ENCODE measurements around the gene HELZ. TPM values are rescaled to one million over a fixed set of nuclear protein-coding genes. Genes with fewer than 3 reads are reported as not detected.

Gene HELZ
- total and polyA plus RNA-seq, 2 of the 8 experiments (the other 6 are each of a cell fraction or from before 2014, with no cell fraction given) = 10.0 to 48.7 TPM

DNA sequence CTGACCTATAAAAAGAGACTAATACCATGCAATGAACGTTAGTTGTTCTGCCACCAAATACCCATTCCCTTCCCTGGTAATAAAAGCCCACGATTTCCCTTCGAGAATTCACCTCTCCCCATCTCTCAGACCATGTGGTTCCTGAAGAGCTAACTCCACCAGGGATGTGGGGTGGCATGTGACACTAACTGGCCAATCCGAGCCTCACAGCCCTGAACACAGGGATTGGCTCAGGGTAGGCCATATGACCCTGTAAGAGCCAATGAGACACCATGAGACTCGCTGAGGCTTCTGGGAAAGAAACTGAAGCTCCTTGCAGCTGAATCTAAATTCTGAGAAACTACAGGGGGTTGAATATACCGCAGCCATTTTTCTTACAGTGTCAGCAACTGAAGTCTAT, 21.1 kb downstream of the HELZ start:
- Histone ChIP-seq H3K4me2 (ENCODE audit: insufficient read depth in 1 of 2, low read depth in 2 of 2, low read length in 2 of 2) (no peak overlapping the region), H2BK120ac (replicated peaks; ENCODE audit: low read depth, low read length) (no peak overlapping the region), H4K8ac (ENCODE audit: extremely low read depth, insufficient read depth, low read length) (no peak overlapping the region), H3K27me3 (replicated peaks in 1 of 4; ENCODE audit: control insufficient read depth in 3 of 4, extremely low read depth in 1 of 4, insufficient read depth in 3 of 4, low read length in 3 of 4) (no peaks in the 10 kb centered on the region), H3K23me2 (ENCODE audit: low read depth, low read length) (no peaks in the 10 kb centered on the region; the same call in 1 of the 2 replicates), H3K79me1 (ENCODE audit: low read depth, low read length) (peaks cover 5% of the 10 kb centered on the region; the same call in 1 of the 2 replicates), H2BK15ac (ENCODE audit: low read length) (no peak overlapping the region), H2BK5ac (ENCODE audit: low read depth, low read length) (no peak overlapping the region), H2AK5ac (ENCODE audit: low read depth, low read length) (no peak overlapping the region), H2BK20ac (ENCODE audit: low read length) (no peak overlapping the region), H2BK12ac (ENCODE audit: low read depth, low read length) (no peak overlapping the region), H4K20me1 (replicated peaks in 1 of 2; ENCODE audit: control insufficient read depth in 1 of 2, insufficient read depth in 2 of 2, low read length in 2 of 2) (peaks cover 4 to 7% of the 10 kb centered on the region in 2 experiments), H4K5ac (ENCODE audit: insufficient read length, low read depth, low read length) (no peak overlapping the region), H4K91ac (replicated peaks; ENCODE audit: insufficient read length, low read length) (no peak overlapping the region), H3K79me2 (ENCODE audit: control insufficient read depth in 1 of 2, insufficient read depth in 2 of 2, low read length in 2 of 2) (peaks cover 5 to 47% of the 10 kb centered on the region in 2 experiments; a peak in 3 of 4 replicates), H3K4me1 (replicated peaks in 1 of 4; ENCODE audit: control insufficient read depth in 3 of 4, insufficient read depth in 4 of 4, low read length in 3 of 4) (no peaks in the 10 kb centered on the region), H2AFZ (ENCODE audit: low read length) (no peak overlapping the region), H3K27ac (ENCODE audit: low read depth, low read length) (no peak overlapping the region), H3K36me3 (ENCODE audit: control insufficient read depth in 2 of 4, insufficient read depth in 4 of 4, low read length in 3 of 4) (peaks cover 0 to 8% (median 0%) of the 10 kb centered on the region in 4 experiments; a peak in 1 of 8 replicates), H3K9me3 (ENCODE audit: insufficient read depth in 2 of 2, low read depth in 1 of 2, low read length in 1 of 2) (no peaks in the 10 kb centered on the region), H3K4me3 (ENCODE audit: extremely low read depth in 1 of 4, insufficient read depth in 2 of 4, low read depth in 3 of 4, low read length in 4 of 4) (no peak overlapping the region), H3K56ac (replicated peaks; ENCODE audit: insufficient read length, low read depth, low read length) (no peak overlapping the region), H3K23ac (ENCODE audit: insufficient read length) (no peak overlapping the region), H3K9ac (replicated peaks in 1 of 4; ENCODE audit: extremely low read depth in 1 of 4, low read depth in 3 of 4, low read length in 3 of 4) (no peak overlapping the region), H3K14ac (ENCODE audit: insufficient read length) (no peak overlapping the region), H3K4ac (replicated peaks; ENCODE audit: insufficient read length, low read depth, low read length) (no peak overlapping the region), H3K18ac (ENCODE audit: extremely low read depth, low read length) (no peak overlapping the region)
- ChIA-PET POLR2A (ENCODE audit: partially characterized antibody) (interaction anchor here (0.8 kb wide), 1 partner anchor 9 kb away, joined by 3 read pairs; no protein-coding TSS in a partner anchor), CTCF (ENCODE audit: partially characterized antibody) (interaction anchor here (0.6 to 1.4 kb wide), 7 partner anchors 8 to 141 kb away, joined by 3 to 5 read pairs (median 4); no protein-coding TSS in a partner anchor)
- FAIRE-seq = no peak
- WGBS, 2 experiments (ENCODE audit: extremely low coverage in 1 of 2, insufficient coverage in 1 of 2, insufficient read length in 1 of 2, insufficient replicate concordance in 2 of 2, low coverage in 1 of 2, low lambda C conversion rate in 2 of 2, missing lambda C conversion rate in 1 of 2) = 86% methylated on average over 6 of the region's 6 CpGs; no CpG with 5 or more reads in 1 of the 2 experiments
- TF ChIP-seq, protein P1, sequence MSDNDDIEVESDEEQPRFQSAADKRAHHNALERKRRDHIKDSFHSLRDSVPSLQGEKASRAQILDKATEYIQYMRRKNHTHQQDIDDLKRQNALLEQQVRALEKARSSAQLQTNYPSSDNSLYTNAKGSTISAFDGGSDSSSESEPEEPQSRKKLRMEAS (IDR thresholded peaks at IDR 0.05) = 0 out of 2 replicates have a peak, but pooled peaks have one; percentile 40
- TF ChIP-seq, protein P2, sequence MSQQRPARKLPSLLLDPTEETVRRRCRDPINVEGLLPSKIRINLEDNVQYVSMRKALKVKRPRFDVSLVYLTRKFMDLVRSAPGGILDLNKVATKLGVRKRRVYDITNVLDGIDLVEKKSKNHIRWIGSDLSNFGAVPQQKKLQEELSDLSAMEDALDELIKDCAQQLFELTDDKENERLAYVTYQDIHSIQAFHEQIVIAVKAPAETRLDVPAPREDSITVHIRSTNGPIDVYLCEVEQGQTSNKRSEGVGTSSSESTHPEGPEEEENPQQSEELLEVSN (IDR thresholded peaks at IDR 0.05) = 0 out of 2 replicates have a peak, but pooled peaks have one; percentile 10
- TF ChIP-seq, protein P3, sequence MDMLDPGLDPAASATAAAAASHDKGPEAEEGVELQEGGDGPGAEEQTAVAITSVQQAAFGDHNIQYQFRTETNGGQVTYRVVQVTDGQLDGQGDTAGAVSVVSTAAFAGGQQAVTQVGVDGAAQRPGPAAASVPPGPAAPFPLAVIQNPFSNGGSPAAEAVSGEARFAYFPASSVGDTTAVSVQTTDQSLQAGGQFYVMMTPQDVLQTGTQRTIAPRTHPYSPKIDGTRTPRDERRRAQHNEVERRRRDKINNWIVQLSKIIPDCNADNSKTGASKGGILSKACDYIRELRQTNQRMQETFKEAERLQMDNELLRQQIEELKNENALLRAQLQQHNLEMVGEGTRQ (IDR thresholded peaks at IDR 0.05; ENCODE audit: low read length) = peak; percentile 78
- TF ChIP-seq SIN3A (conservative IDR thresholded peaks at IDR 0.05 in 1 of 2, IDR thresholded peaks at IDR 0.05 in 1 of 2; ENCODE audit: low read depth in 1 of 2, low read length in 2 of 2) (no peak), TAF1 (IDR thresholded peaks at IDR 0.05; ENCODE audit: low read depth, low read length) (no peak)
- DNase-seq (ENCODE audit: low read depth in 1 of 2, low spot score in 2 of 2) = no peak
